RWPE1 (cell line): ENCODE data around the gene NUP85.
A peak's percentile ranks its signal among the peaks of the same experiment; 100 is the strongest.
"Not testable (repeated sequence)": the region's sequence is repeated elsewhere in the genome, so short reads cannot be mapped to it uniquely, and the experiment has no call there.

Experiments
- CTCF ChIA-PET: fragments of 350-600 bp; sonication (Branson Sonifier 250); formaldehyde crosslinking; extraction: SDS; loops from one replicate; lab custom pipeline; 2021; lab: Yijun Ruan, JAX
- POLR2A ChIA-PET: fragments of 400-600 bp; formaldehyde crosslinking; extraction: SDS; loops from one replicate; lab custom pipeline; 2020; ENCODE audit warnings: antibody characterized with exemption; ENCODE audit not compliant: low non-redundant PET; lab: Yijun Ruan, JAX
- DNase-seq: peaks from one replicate; pipeline ENCODE4 v3.0.0; 2012; ENCODE audit warnings: low spot score
- H3K27ac ChIP-seq: fragments of 450-650 bp; 2 replicates; pipeline ENCODE4 v1.5.1; 2017
- CTCF ChIP-seq: fragments of 450-650 bp; conservative IDR thresholded peaks from 2 replicates; pipeline ENCODE4 v1.5.1; 2017; ENCODE audit warnings: low read depth, mild to moderate bottlenecking

The NUP85 gene

GRCh38 chr17:75205037-75205792 is at the start of gene NUP85:
NUP85 (plus strand) TSS chr17:75205679; CDS start chr17:75205762, 83 bp downstream.
- H3K27ac ChIP-seq = peak within 1 kb of the TSS; percentile 98
- DNase-seq = peak; percentile 100
- TF ChIP-seq CTCF = no peak
- POLR2A ChIA-PET = interaction anchor here (1.0 kb wide), 1 partner anchor 260 kb away, joined by 3 read pairs; no protein-coding TSS in a partner anchor
- CTCF ChIA-PET = interaction anchor here (0.6 to 0.7 kb wide), 3 partner anchors 100 to 225 kb away, joined by 3 to 4 read pairs (median 3); no protein-coding TSS in a partner anchor

- CTCF ChIA-PET, DNase-seq, POLR2A ChIA-PET: not testable (repeated sequence)
- peak overlapping the region; percentile 57 for H3K27ac ChIP-seq
Measured at GRCh38 chr17:75158480-75158879, 47.0 kb upstream of the NUP85 start.

GRCh38 chr17:75159196-75160031 is 46.1 kb upstream of the NUP85 start:
- ChIA-PET POLR2A (no interaction called here), CTCF (no interaction called here)
- no peak for TF ChIP-seq CTCF
- H3K27ac ChIP-seq = peak overlapping the region; percentile 65
- peak; percentile 57 for DNase-seq

- POLR2A ChIA-PET = no interaction called here
- DNase-seq = no peak
- CTCF ChIA-PET = interaction anchor here (0.6 kb wide), 1 partner anchor 11 kb away, joined by 3 read pairs; no protein-coding TSS in a partner anchor
- TF ChIP-seq CTCF = no peak
- H3K27ac ChIP-seq = peak overlapping the region; percentile 65
Measured at GRCh38 chr17:75160211-75160610, 45.3 kb upstream of the NUP85 start.

GRCh38 chr17:75163074-75163473 is 42.4 kb upstream of the NUP85 start:
- CTCF ChIA-PET = interaction anchor here (0.5 to 1.4 kb wide), 2 partner anchors 37 to 49 kb away, joined by 3 to 5 read pairs; no protein-coding TSS in a partner anchor
- no peak for DNase-seq
- POLR2A ChIA-PET = no interaction called here
- 0 out of 2 replicates have a peak overlapping the region, but pooled peaks have one; percentile 13 for H3K27ac ChIP-seq
- TF ChIP-seq CTCF = no peak

DNA sequence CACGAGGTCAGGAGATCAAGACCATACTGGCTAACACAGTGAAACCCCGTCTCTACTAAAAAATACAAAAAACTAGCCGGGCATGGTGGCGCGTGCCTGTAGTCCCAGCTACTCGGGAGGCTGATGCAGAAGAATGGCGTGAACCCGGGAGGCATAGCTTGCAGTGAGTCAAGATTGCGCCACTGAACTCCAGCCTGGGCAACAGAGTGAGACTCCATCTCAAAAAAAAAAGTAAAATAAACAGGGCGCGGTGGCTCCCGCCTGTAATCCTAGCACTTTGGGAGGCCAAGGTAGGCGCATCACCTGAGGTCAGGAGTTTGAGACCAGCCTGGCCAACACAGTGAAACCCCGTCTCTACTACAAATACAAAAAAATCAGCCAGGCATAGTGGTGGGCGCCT is 40.9 kb upstream of the NUP85 start:
- CTCF ChIA-PET, DNase-seq: not testable (repeated sequence)
- POLR2A ChIA-PET = interaction anchor here (0.7 kb wide), 1 partner anchor 14 kb away, joined by 12 read pairs; no protein-coding TSS in a partner anchor
- peak overlapping the region; percentile 34; the same call in 1 of the 2 replicates for H3K27ac ChIP-seq

GRCh38 chr17:75168998-75169397 is 36.5 kb upstream of the NUP85 start:
- ChIA-PET CTCF (interaction anchor here (0.6 kb wide), 1 partner anchor 64 kb away, joined by 3 read pairs; no protein-coding TSS in a partner anchor), POLR2A (no interaction called here)
- H3K27ac ChIP-seq = peak overlapping the region; percentile 48
- TF ChIP-seq CTCF = no peak
- no peak for DNase-seq
